Lower leg skin (tissue), 4 donors: ENCODE measurements around the gene KBTBD4. TPM values are rescaled to one million over a fixed set of nuclear protein-coding genes. Genes with fewer than 3 reads are reported as not detected.
A peak's percentile ranks its signal among the peaks of the same experiment; 100 is the strongest.
"Not testable (repeated sequence)": the region's sequence is repeated elsewhere in the genome, so short reads cannot be mapped to it uniquely, and the experiment has no call there.

ENCODE experiments used
- DNase-seq, 2 donors: peaks; one replicate each; pipeline ENCODE4 v3.0.0-alpha.2; 2019; ENCODE audit warnings: low spot score in 2 of 2
- H3K4me3 ChIP-seq: fragments of 200-600 bp; sonication (generic); 2 replicates; pipeline ENCODE4 v1.5.1; 2017; ENCODE audit warnings: mild to moderate bottlenecking, low read depth; ENCODE audit not compliant: poor library complexity, severe bottlenecking
- CTCF ChIP-seq, 3 donors: fragments of 450-650 bp; IDR thresholded peaks; one replicate each; pipeline ENCODE4 v1.5.1; 2016; ENCODE audit warnings: antibody characterized with exemption in 3 of 3, mild to moderate bottlenecking in 3 of 3, moderate library complexity in 2 of 3
- POLR2A ChIP-seq, 2 donors: fragments of 450-650 bp; IDR thresholded peaks; one replicate each; pipeline ENCODE4 v1.6.1; 2016 to 2017; ENCODE audit warnings: antibody characterized with exemption in 2 of 2, mild to moderate bottlenecking in 1 of 2, moderate library complexity in 1 of 2
- WGBS, 2 donors: methylation state at CpG; one replicate each; pipeline ENCODE4 v1.1.5; 2018; 5-methylcytosine and 5-hydroxymethylcytosine counted together
- intact Hi-C: fragments of 100-400 bp; cut with DNase I; formaldehyde crosslinking; loops from one replicate; pipeline ENCODE4 v1.15.0; 2023; ENCODE audit warnings: low total_unique reads
- total RNA-seq, 4 donors: library from RNA; depleted of rRNA; stranded (reverse); fragments of >200 nt; gene quantifications; one replicate each; pipeline ENCODE4 v1.1.0, GENCODE V29; 2016

KBTBD4 gene
- total RNA-seq, 4 donors from 2014 or later = 19.4 to 28.6 (median 24.9) TPM

- TF ChIP-seq POLR2A (IDR thresholded peaks at IDR 0.05) (no peak), CTCF (IDR thresholded peaks at IDR 0.05) (no peak)
- peak; percentile 39 to 91 for DNase-seq
- intact Hi-C loops = no loop called here
- peak within 1 kb of the TSS; percentile 89 for H3K4me3 ChIP-seq
- 1 to 2% methylated on average over 35 to 56 of the region's 86 CpGs for WGBS, 2 donors
These were observed 13.2 kb downstream of the KBTBD4 start, which contains the start of gene PTPMT1 for GRCh38 chr11:47565340-47566148. TSS of gene PTPMT1 (plus strand) at chr11:47565599. CDS start at chr11:47565623, 24 bp downstream.

GRCh38 chr11:47564933-47565339 is 13.8 kb downstream of the KBTBD4 start:
- peak overlapping the region; percentile 89 for H3K4me3 ChIP-seq
- DNase-seq = peak in 1 of 2 donors; percentile 79
- intact Hi-C loops = no loop called here
- TF ChIP-seq CTCF (IDR thresholded peaks at IDR 0.05) (no peak), POLR2A (IDR thresholded peaks at IDR 0.05) (no peak)
- 9 to 13% methylated on average over 11 of the region's 11 CpGs for WGBS, 2 donors

DNA sequence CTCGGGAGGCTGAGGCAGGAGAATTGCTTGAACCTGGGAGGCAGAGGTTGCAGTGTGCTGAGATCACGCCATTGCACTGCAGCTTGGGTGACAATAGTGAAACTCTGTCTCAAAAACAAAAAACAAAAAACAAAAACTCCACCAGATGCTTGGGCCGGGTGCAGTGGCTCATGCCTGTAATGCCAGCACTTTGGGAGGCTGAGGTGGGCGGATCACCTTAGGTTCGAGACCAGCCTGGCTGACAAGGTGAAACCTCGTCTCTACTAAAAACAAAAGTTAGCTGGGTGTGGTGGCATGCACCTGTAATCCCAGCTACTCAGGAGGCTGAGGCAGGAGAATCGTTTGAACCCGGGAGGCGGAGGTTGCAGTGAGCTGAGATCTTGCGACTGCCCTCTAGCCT is 14.4 kb downstream of the KBTBD4 start:
- DNase-seq, intact Hi-C loops, H3K4me3 ChIP-seq: not testable (repeated sequence)
- WGBS, 2 donors = 91 to 92% methylated on average over 10 of the region's 10 CpGs

DNA sequence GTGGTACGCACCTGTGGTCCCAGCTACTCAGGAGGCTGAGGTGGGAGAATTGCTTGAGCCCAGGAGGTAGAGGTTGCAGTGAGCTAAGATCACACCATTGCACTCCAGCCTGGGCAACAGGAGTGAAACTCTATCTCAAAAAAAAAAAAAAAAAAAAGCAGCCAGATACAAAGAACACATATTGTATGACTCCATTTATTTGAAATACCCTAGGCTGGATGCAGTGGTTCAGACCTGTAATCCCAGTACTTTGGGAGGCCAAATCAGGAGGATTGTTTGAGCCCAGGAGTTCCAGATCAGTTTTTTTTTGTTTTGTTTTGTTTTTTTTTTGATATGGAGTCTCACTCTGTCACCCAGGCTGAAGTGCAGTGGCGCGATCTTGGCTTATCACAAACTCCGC is 16.4 kb downstream of the KBTBD4 start:
- H3K4me3 ChIP-seq, DNase-seq, intact Hi-C loops: not testable (repeated sequence)
- 94 to 96% methylated on average over 4 of the region's 4 CpGs for WGBS, 2 donors

DNA sequence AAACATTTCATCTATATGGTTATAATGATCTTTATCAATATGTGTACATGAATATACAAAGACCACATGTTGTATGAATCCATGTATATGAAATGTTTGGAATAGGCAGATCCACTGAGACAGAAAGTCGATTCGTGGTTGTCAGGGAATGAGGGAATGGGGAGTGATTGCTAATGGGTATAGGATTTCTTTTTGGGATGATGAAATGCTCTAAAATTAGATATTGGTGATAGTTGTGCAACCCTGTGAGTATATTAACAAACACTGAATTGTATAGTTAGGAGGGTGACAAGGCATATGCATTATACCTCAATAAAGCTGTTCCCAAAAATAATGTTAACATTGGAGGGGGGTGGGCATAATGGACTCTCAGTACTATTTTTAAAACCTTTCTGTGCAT is 18.3 kb downstream of the KBTBD4 start:
- TF ChIP-seq CTCF (IDR thresholded peaks at IDR 0.05) (no peak), POLR2A (IDR thresholded peaks at IDR 0.05) (no peak)

DNA sequence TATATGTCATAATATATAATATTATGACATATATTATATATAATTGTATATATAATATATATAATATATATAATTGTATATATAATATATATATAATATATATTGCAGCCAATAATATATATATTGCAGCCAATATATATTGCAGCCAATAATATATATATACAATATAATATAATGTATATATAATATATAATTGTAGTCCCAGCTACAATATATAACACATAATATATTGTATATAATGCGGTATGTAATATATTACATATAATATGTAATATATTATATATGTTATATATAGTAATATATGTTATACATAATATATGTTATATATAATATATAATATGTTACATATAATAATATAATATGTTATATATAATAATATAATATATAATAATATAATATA is 20.1 kb downstream of the KBTBD4 start:
- TF ChIP-seq CTCF (IDR thresholded peaks at IDR 0.05) = no peak
- TF ChIP-seq POLR2A (IDR thresholded peaks at IDR 0.05) = no peak
- 100% methylated on average over 1 of the region's 1 CpG; no CpG with 5 or more reads in 1 of the 2 donors for WGBS, 2 donors
- no peak overlapping the region for H3K4me3 ChIP-seq
- DNase-seq = no peak
- intact Hi-C loops = no loop called here

More for the DNA sequence above, 18.3 kb downstream of the KBTBD4 start:
- DNase-seq = no peak
- intact Hi-C loops = no loop called here
- WGBS, 2 donors = 66 to 70% methylated on average over 2 of the region's 2 CpGs
- H3K4me3 ChIP-seq = no peak overlapping the region

DNA sequence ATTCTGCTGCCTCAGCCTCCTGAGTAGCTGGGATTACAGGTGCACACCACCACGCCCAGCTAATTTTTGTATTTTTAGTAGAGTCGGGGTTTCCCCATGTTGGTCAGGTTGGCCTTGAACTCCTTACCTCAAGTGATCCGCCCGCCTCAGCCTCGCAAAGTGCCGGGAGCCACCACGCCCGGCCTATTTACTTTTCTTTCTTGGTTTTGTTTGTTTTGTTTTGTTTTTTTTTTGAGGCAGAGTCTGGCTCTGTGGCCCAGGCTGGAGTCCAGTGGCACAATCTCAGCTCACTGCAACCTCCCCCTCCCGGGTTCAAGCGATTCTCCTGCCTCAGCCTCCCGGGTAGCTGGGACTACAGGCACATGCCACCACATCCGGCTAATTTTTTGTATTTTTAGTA is 21.8 kb downstream of the KBTBD4 start:
- intact Hi-C loops, H3K4me3 ChIP-seq, DNase-seq: not testable (repeated sequence)
- 94 to 95% methylated on average over 12 of the region's 12 CpGs for WGBS, 2 donors
